ENCODE data around the gene CACNB1.

CACNB1 gene

GRCh38 chr17:39236981-39237441 is 39.5 kb upstream of the CACNB1 start:
- H3K4me3 ChIP-seq (ENCODE audit: low read depth in 1 of 2, low read length in 2 of 2) = no peak overlapping the region
- H3K27me3 ChIP-seq (ENCODE audit: control insufficient read depth in 1 of 2, insufficient read depth in 2 of 2, low read length in 2 of 2) = peaks cover 10 to 13% of the 10 kb centered on the region in 2 donors
- H3K9me3 ChIP-seq (ENCODE audit: control insufficient read depth in 1 of 2, low read length in 2 of 2) = no peaks in the 10 kb centered on the region
- H3K9ac ChIP-seq (ENCODE audit: low read depth in 1 of 2, low read length in 2 of 2) = no peak overlapping the region
- no peak overlapping the region for H3K27ac ChIP-seq (ENCODE audit: low read depth, low read length)
- peaks cover 5 to 11% of the 10 kb centered on the region in 2 donors for H3K4me1 ChIP-seq (ENCODE audit: control insufficient read depth in 1 of 2, insufficient read depth in 2 of 2, low read length in 2 of 2)
- H3K36me3 ChIP-seq (ENCODE audit: control insufficient read depth in 1 of 2, insufficient read depth in 2 of 2, low read length in 2 of 2) = no peaks in the 10 kb centered on the region

DNA sequence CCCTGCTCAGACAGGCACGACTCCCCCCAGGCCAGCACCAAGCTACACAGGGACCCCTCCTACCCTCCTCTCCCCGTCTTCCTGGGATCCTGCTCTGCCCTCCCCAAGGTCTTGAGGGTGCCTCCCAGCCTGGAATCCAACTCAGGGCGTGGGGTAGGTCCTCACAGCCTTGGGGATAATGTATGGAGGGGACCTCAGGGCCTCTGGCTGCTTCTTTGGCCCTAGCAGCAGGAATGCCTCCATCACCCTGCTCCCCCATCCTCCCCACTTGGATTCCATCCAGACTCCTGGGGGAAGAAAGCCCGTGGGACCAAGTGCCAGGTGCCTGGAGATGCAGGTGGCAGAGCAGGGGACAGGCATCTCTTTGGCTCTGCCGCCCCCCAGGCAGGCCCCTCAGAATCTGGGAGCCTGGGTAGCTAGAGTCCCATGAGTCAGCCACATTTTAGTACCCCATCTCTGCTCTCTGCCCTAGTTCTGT is 39.0 kb upstream of the CACNB1 start:
- Histone ChIP-seq H3K36me3 (ENCODE audit: control insufficient read depth in 1 of 2, insufficient read depth in 2 of 2, low read length in 2 of 2) (no peaks in the 10 kb centered on the region), H3K4me3 (ENCODE audit: low read depth in 1 of 2, low read length in 2 of 2) (no peak overlapping the region), H3K4me1 (ENCODE audit: control insufficient read depth in 1 of 2, insufficient read depth in 2 of 2, low read length in 2 of 2) (peaks cover 5 to 14% of the 10 kb centered on the region in 2 donors), H3K9me3 (ENCODE audit: control insufficient read depth in 1 of 2, low read length in 2 of 2) (no peaks in the 10 kb centered on the region), H3K27ac (ENCODE audit: low read depth, low read length) (no peak overlapping the region), H3K27me3 (ENCODE audit: control insufficient read depth in 1 of 2, insufficient read depth in 2 of 2, low read length in 2 of 2) (peaks cover 15 to 17% of the 10 kb centered on the region in 2 donors), H3K9ac (ENCODE audit: low read depth in 1 of 2, low read length in 2 of 2) (no peak overlapping the region)

DNA sequence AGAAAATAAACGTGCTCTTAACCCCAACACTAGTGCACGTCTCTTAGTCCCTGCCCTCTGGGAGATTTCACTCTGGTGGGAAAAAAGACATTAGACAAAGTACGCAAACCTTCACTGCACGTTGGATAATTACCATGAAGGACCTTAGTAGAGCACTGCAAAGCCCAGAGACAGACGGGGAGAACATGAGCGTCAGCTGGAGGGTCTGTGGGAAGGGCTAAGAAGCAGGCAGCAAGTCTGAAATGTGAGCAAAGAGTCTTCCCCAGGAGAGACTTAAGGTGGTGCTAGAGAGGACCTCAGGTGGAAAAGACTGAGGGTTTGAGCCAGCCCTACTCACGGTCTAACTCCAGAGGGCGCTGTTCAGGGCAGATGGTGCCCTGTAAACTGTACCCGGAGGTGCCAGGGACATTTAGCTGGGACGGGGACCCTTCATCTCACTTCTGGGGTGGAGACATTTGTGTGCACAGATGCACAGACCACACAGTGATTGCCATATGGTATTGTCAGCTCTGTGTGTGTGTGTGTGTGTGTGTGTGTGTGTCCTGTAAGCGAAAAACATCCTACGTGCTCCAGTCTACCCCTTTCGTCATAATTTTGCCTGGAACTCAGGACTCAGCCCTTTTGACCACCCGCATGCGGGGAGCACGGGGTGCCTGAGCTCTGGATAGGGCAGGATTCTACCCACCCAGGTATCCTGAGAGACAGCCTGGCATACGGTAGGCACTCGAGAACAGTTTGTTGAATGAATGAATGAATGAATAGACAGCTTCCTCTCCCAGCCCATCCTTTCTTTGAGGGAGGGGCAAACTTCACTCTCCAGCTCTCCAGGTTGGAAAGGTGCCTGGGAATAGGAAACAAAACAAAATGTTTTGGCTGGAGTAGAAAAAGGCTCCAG is 38.3 kb upstream of the CACNB1 start:
- no peaks in the 10 kb centered on the region for H3K9me3 ChIP-seq (ENCODE audit: control insufficient read depth in 1 of 2, low read length in 2 of 2)
- H3K36me3 ChIP-seq (ENCODE audit: control insufficient read depth in 1 of 2, insufficient read depth in 2 of 2, low read length in 2 of 2) = no peaks in the 10 kb centered on the region
- H3K4me3 ChIP-seq (ENCODE audit: low read depth in 1 of 2, low read length in 2 of 2) = no peak overlapping the region
- peaks cover 5 to 14% of the 10 kb centered on the region in 2 donors for H3K4me1 ChIP-seq (ENCODE audit: control insufficient read depth in 1 of 2, insufficient read depth in 2 of 2, low read length in 2 of 2)
- H3K27ac ChIP-seq (ENCODE audit: low read depth, low read length) = no peak overlapping the region
- H3K27me3 ChIP-seq (ENCODE audit: control insufficient read depth in 1 of 2, insufficient read depth in 2 of 2, low read length in 2 of 2) = peaks cover 18 to 22% of the 10 kb centered on the region in 2 donors
- H3K9ac ChIP-seq (ENCODE audit: low read depth in 1 of 2, low read length in 2 of 2) = no peak overlapping the region

DNA sequence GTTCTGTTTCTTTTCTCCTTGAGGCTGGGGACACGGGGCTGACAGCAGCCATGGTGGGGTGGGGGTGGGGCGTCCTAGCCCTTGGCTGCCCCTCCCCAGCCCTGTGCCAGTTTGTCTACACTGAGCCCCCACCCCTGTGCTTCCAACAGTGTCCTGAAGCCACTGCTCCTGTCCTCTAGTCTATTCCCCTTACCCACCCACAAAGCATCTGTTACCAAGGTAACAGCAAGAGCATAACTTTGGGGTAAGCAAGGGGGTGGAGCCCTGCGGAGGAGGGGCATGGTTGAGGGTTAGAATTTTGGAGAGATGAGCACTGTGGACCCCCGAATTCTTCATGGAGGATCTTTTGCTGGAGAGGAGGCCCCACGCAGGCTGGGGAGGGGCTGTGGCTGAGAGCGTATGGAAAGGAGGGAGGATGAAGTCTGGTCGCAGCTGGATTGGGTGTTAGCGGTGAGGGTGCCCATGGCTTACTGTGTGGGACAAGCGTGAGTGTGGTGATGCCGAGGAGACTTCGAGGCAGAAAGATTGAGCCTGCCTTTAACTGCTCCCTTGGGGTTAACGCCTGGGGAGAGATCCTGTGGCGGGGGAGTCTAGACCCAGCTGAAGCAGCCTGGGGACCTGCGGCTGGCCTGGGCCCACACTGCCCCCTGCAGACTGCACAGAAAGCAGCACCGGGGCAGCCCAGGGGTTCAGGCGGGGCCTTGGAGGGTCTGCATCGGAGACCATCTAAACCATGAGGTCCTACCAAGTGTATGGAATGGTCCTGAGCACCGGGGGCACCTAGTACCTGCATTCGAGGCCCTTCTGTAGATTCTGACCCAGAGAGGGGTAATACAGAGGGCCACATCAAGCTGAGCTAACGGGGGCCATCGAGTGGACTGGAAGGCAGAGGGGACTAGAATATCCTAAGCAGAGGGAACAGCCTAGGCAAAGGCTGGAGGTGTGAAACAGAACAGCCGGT is 34.4 kb upstream of the CACNB1 start:
- Histone ChIP-seq H3K27me3 (ENCODE audit: control insufficient read depth in 1 of 2, insufficient read depth in 2 of 2, low read length in 2 of 2) (peaks cover 19 to 29% of the 10 kb centered on the region in 2 donors), H3K4me3 (ENCODE audit: low read depth in 1 of 2, low read length in 2 of 2) (peak overlapping the region; percentile 3 to 5), H3K36me3 (ENCODE audit: control insufficient read depth in 1 of 2, insufficient read depth in 2 of 2, low read length in 2 of 2) (no peaks in the 10 kb centered on the region), H3K9me3 (ENCODE audit: control insufficient read depth in 1 of 2, low read length in 2 of 2) (no peaks in the 10 kb centered on the region), H3K9ac (ENCODE audit: low read depth in 1 of 2, low read length in 2 of 2) (no peak overlapping the region), H3K4me1 (ENCODE audit: control insufficient read depth in 1 of 2, insufficient read depth in 2 of 2, low read length in 2 of 2) (peaks cover 0 to 5% of the 10 kb centered on the region in 2 donors), H3K27ac (ENCODE audit: low read depth, low read length) (no peak overlapping the region)

DNA sequence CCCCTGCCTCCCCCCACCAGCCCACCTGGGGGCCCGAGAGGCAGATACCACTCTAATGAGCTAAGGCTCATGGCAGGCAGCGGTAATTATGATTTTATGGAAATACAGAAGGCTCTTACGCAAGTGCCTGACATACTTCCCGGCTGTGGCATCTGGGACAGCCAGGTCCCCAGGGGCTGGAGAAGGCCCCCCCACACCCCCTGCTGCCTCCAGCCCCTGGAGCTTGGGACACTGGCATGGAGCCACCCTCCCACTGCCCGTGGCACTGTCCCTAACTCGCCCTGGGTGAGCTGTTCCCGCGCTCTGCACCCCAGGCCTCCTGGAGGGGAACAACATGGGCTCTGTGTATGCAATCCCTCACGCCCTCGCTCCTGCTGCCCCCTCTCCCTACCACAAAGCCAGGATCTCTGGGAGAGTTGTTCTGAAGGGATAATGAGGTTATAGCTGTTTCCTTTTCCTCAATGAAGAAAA is 33.7 kb upstream of the CACNB1 start:
- Histone ChIP-seq H3K4me1 (ENCODE audit: control insufficient read depth in 1 of 2, insufficient read depth in 2 of 2, low read length in 2 of 2) (peaks cover 4 to 8% of the 10 kb centered on the region in 2 donors), H3K9me3 (ENCODE audit: control insufficient read depth in 1 of 2, low read length in 2 of 2) (no peaks in the 10 kb centered on the region), H3K9ac (ENCODE audit: low read depth in 1 of 2, low read length in 2 of 2) (no peak overlapping the region), H3K4me3 (ENCODE audit: low read depth in 1 of 2, low read length in 2 of 2) (no peak overlapping the region), H3K27ac (ENCODE audit: low read depth, low read length) (no peak overlapping the region), H3K27me3 (ENCODE audit: control insufficient read depth in 1 of 2, insufficient read depth in 2 of 2, low read length in 2 of 2) (peaks cover 25 to 33% of the 10 kb centered on the region in 2 donors), H3K36me3 (ENCODE audit: control insufficient read depth in 1 of 2, insufficient read depth in 2 of 2, low read length in 2 of 2) (no peaks in the 10 kb centered on the region)

DNA sequence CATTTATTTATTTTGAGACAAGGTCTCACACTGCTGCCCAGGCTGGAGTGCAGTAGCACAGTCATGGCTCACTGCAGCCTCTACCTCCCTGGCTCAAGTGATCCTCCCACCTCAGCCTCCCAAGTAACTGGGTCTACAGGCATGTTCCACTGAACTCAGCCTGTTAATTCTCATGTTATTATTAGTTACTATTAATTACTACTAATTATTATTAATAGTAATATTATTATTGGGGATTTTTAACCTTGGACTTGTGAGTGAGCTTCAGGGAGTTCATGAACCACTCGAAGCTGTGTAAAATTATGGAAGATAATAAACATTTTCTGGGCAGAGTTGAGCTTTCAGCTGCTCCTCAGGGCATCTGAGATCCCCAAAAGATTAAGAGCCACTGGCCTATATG is 32.9 kb upstream of the CACNB1 start:
- no peak overlapping the region for H3K4me3 ChIP-seq (ENCODE audit: low read depth in 1 of 2, low read length in 2 of 2)
- H3K27ac ChIP-seq (ENCODE audit: low read depth, low read length) = no peak overlapping the region
- no peaks in the 10 kb centered on the region for H3K36me3 ChIP-seq (ENCODE audit: control insufficient read depth in 1 of 2, insufficient read depth in 2 of 2, low read length in 2 of 2)
- no peak overlapping the region for H3K9ac ChIP-seq (ENCODE audit: low read depth in 1 of 2, low read length in 2 of 2)
- peaks cover 4 to 12% of the 10 kb centered on the region in 2 donors for H3K4me1 ChIP-seq (ENCODE audit: control insufficient read depth in 1 of 2, insufficient read depth in 2 of 2, low read length in 2 of 2)
- H3K9me3 ChIP-seq (ENCODE audit: control insufficient read depth in 1 of 2, low read length in 2 of 2) = no peaks in the 10 kb centered on the region
- H3K27me3 ChIP-seq (ENCODE audit: control insufficient read depth in 1 of 2, insufficient read depth in 2 of 2, low read length in 2 of 2) = peaks cover 31 to 38% of the 10 kb centered on the region in 2 donors

DNA sequence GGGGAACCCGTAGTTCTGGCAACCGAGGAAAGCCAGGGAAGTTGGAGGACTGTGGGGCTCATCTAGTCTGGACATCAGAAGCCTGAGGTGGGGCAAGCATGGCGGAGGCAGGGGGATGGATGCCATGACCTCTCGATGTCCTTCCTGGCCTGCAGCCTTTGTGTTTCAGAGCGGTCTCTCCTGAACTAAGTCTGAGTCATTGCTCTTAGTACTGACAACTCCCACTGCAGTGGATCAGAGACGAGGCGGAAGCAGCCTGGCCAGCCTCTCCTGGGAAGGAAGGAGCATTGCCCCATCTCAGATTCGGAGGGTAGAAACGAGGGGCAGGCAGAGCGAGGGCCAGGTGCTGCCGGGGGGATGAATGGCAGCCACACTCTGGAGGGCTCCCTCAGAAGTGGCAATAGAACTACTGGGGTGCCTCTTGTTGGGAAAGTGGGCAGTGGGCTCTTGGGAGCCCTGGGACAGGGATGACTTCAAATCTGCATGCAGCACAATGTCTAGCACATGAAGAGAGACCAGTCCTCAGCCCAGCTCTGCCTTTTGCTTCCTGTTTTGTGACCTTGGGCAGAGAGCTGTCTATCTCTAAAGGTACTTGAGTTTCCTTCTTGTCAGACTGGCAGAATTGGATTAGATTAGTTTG is 31.9 kb upstream of the CACNB1 start:
- peaks cover 4 to 14% of the 10 kb centered on the region in 2 donors for H3K4me1 ChIP-seq (ENCODE audit: control insufficient read depth in 1 of 2, insufficient read depth in 2 of 2, low read length in 2 of 2)
- peaks cover 41 to 46% of the 10 kb centered on the region in 2 donors for H3K27me3 ChIP-seq (ENCODE audit: control insufficient read depth in 1 of 2, insufficient read depth in 2 of 2, low read length in 2 of 2)
- H3K27ac ChIP-seq (ENCODE audit: low read depth, low read length) = no peak overlapping the region
- H3K4me3 ChIP-seq (ENCODE audit: low read depth in 1 of 2, low read length in 2 of 2) = no peak overlapping the region
- no peaks in the 10 kb centered on the region for H3K9me3 ChIP-seq (ENCODE audit: control insufficient read depth in 1 of 2, low read length in 2 of 2)
- H3K9ac ChIP-seq (ENCODE audit: low read depth in 1 of 2, low read length in 2 of 2) = no peak overlapping the region
- no peaks in the 10 kb centered on the region for H3K36me3 ChIP-seq (ENCODE audit: control insufficient read depth in 1 of 2, insufficient read depth in 2 of 2, low read length in 2 of 2)

DNA sequence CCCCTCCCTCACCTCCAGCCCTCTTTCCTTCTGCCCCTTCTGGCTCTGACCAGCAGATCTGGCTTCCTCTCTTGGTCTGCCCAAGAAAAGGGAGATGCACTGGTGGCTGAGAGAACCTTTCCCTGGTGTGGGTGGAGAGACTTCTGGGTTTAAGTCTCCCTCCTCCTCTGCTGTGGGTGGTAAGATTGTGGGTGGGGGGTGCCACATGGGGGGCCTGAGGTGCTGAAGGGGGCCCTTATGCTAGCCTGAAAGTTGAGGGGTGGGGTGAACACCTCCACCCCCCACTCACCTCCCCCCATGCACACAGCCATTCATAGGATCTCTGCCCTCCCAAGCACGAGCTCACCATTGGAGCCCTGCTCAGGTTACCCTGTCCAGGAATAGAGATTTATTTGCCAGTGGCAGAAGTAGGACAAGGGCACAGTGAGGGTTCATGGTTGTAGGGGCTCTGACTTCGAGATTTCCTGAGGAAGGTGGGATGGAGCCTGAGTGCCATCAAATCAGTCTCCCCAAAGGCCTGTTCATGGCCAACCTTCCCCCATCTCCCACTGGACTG is 30.0 kb upstream of the CACNB1 start:
- peaks cover 54 to 59% of the 10 kb centered on the region in 2 donors for H3K27me3 ChIP-seq (ENCODE audit: control insufficient read depth in 1 of 2, insufficient read depth in 2 of 2, low read length in 2 of 2)
- H3K36me3 ChIP-seq (ENCODE audit: control insufficient read depth in 1 of 2, insufficient read depth in 2 of 2, low read length in 2 of 2) = no peaks in the 10 kb centered on the region
- H3K9me3 ChIP-seq (ENCODE audit: control insufficient read depth in 1 of 2, low read length in 2 of 2) = no peaks in the 10 kb centered on the region
- no peak overlapping the region for H3K9ac ChIP-seq (ENCODE audit: low read depth in 1 of 2, low read length in 2 of 2)
- H3K4me1 ChIP-seq (ENCODE audit: control insufficient read depth in 1 of 2, insufficient read depth in 2 of 2, low read length in 2 of 2) = peaks cover 4 to 14% of the 10 kb centered on the region in 2 donors
- no peak overlapping the region for H3K4me3 ChIP-seq (ENCODE audit: low read depth in 1 of 2, low read length in 2 of 2)
- H3K27ac ChIP-seq (ENCODE audit: low read depth, low read length) = no peak overlapping the region

- Histone ChIP-seq H3K9ac (ENCODE audit: low read depth in 1 of 2, low read length in 2 of 2) (no peak overlapping the region), H3K4me1 (ENCODE audit: control insufficient read depth in 1 of 2, insufficient read depth in 2 of 2, low read length in 2 of 2) (peaks cover 4 to 9% of the 10 kb centered on the region in 2 donors), H3K27ac (ENCODE audit: low read depth, low read length) (no peak overlapping the region), H3K36me3 (ENCODE audit: control insufficient read depth in 1 of 2, insufficient read depth in 2 of 2, low read length in 2 of 2) (no peaks in the 10 kb centered on the region), H3K4me3 (ENCODE audit: low read depth in 1 of 2, low read length in 2 of 2) (no peak overlapping the region), H3K9me3 (ENCODE audit: control insufficient read depth in 1 of 2, low read length in 2 of 2) (no peaks in the 10 kb centered on the region), H3K27me3 (ENCODE audit: control insufficient read depth in 1 of 2, insufficient read depth in 2 of 2, low read length in 2 of 2) (peaks cover 43 to 49% of the 10 kb centered on the region in 2 donors)
Measured at GRCh38 chr17:39225959-39226683, 28.7 kb upstream of the CACNB1 start.

Measured in duodenal mucosa (tissue), 2 donors.